GM23338 (cell line): ENCODE results near the gene ADA. TPM values are rescaled to one million over a fixed set of nuclear protein-coding genes. Genes with fewer than 3 reads are reported as not detected.

Experiments used
- ATAC-seq: fragments of 200-7000 bp; cut with Tn5 transposase; 3 replicates; pipeline ENCODE4 v1.9.1; 2020
- DNase-seq: peaks from one replicate; pipeline ENCODE4 v3.0.0-alpha.2; 2015; ENCODE audit warnings: low spot score
- H2AFZ ChIP-seq: fragments of 200-600 bp; sonication (generic); 2 replicates; pipeline ENCODE4 v1.8.0; 2016; ENCODE audit warnings: antibody characterized with exemption, mild to moderate bottlenecking, moderate library complexity
- H3F3A ChIP-seq: fragments of 200-600 bp; sonication (generic); replicated peaks from 2 replicates; pipeline ENCODE4 v1.8.0; 2017; ENCODE audit warnings: antibody characterized with exemption, mixed run types, low read depth
- H3K27ac ChIP-seq: fragments of 200-600 bp; sonication (generic); 2 replicates; pipeline ENCODE4 v1.6.1; 2016; ENCODE audit warnings: low read depth
- H3K27me3 ChIP-seq: fragments of 200-600 bp; sonication (generic); 2 replicates; pipeline ENCODE4 v1.8.0; 2016; ENCODE audit warnings: mild to moderate bottlenecking, mixed run types, moderate library complexity; ENCODE audit not compliant: insufficient read depth
- H3K36me3 ChIP-seq: fragments of 200-600 bp; sonication (generic); 2 replicates; pipeline ENCODE4 v1.8.0; 2016; ENCODE audit warnings: mild to moderate bottlenecking; ENCODE audit not compliant: insufficient read depth
- H3K4me1 ChIP-seq: fragments of 200-600 bp; sonication (generic); 2 replicates; pipeline ENCODE4 v1.8.0; 2016; ENCODE audit warnings: mild to moderate bottlenecking, moderate library complexity; ENCODE audit not compliant: insufficient read depth
- H3K4me2 ChIP-seq: fragments of 200-600 bp; sonication (generic); 2 replicates; pipeline ENCODE4 v1.7.1; 2017; ENCODE audit warnings: mixed run types
- H3K4me3 ChIP-seq: fragments of 200-600 bp; sonication (generic); 2 replicates; pipeline ENCODE4 v1.6.1; 2016; ENCODE audit warnings: mixed run types
- H3K79me2 ChIP-seq: fragments of 200-600 bp; sonication (generic); replicated peaks from 2 replicates; pipeline ENCODE4 v1.8.0; 2017; ENCODE audit warnings: mild to moderate bottlenecking; ENCODE audit not compliant: insufficient read depth
- H3K9me2 ChIP-seq: fragments of 200-600 bp; sonication (generic); 2 replicates; pipeline ENCODE4 v1.8.0; 2017; ENCODE audit not compliant: insufficient read depth
- H4K20me1 ChIP-seq: fragments of 200-600 bp; sonication (generic); replicated peaks from 2 replicates; pipeline ENCODE4 v1.8.0; 2017; ENCODE audit warnings: mild to moderate bottlenecking; ENCODE audit not compliant: insufficient read depth
- H3K27ac Mint-ChIP-seq: 2 replicates; pipeline ENCODE4 v1.8.0; 2020; ENCODE audit warnings: inconsistent platforms, mild to moderate bottlenecking, moderate library complexity, mixed read lengths
- H3K27me3 Mint-ChIP-seq: 3 replicates; pipeline ENCODE4 v1.8.0; 2022; ENCODE audit warnings: low read depth, mild to moderate bottlenecking, moderate library complexity, mixed read lengths, inconsistent platforms; ENCODE audit not compliant: insufficient read depth, poor library complexity
- H3K36me3 Mint-ChIP-seq: 3 replicates; pipeline ENCODE4 v1.8.0; 2021; ENCODE audit warnings: low read depth, mild to moderate bottlenecking, inconsistent platforms, moderate library complexity, mixed read lengths
- H3K4me1 Mint-ChIP-seq: 3 replicates; pipeline ENCODE4 v1.8.0; 2020; ENCODE audit warnings: mild to moderate bottlenecking, inconsistent platforms, mixed read lengths
- H3K4me3 Mint-ChIP-seq: 3 replicates; pipeline ENCODE4 v1.8.0; 2021; ENCODE audit warnings: moderate library complexity, mild to moderate bottlenecking, inconsistent platforms, mixed read lengths
- H3K9me3 Mint-ChIP-seq: 3 replicates; pipeline ENCODE4 v1.8.0; 2020; ENCODE audit warnings: moderate library complexity, mild to moderate bottlenecking, inconsistent platforms, mixed read lengths
- CREB1 ChIP-seq: fragments of 250-450 bp; sonication (Bioruptor Pico); IDR thresholded peaks from 2 replicates; pipeline ENCODE4 v1.5.0; 2020; ENCODE audit warnings: low read depth, mild to moderate bottlenecking, moderate library complexity
- ETS1 ChIP-seq: IDR thresholded peaks from 2 replicates; pipeline ENCODE4 v1.6.1; 2016; ENCODE audit warnings: antibody characterized with exemption
- EZH2 ChIP-seq: fragments of 200-600 bp; sonication (generic); IDR thresholded peaks from one replicate; pipeline ENCODE4 v1.8.0; 2017; ENCODE audit warnings: antibody characterized with exemption, mild to moderate bottlenecking, low read depth; ENCODE audit not compliant: unreplicated experiment
- EZH2phosphoT487 ChIP-seq: fragments of 200-600 bp; sonication (generic); IDR thresholded peaks from one replicate; pipeline ENCODE4 v1.8.1; 2018; ENCODE audit warnings: antibody characterized with exemption; ENCODE audit not compliant: unreplicated experiment
- JUNB ChIP-seq: IDR thresholded peaks from one replicate; pipeline ENCODE4 v1.6.1; 2016; ENCODE audit warnings: antibody characterized with exemption; ENCODE audit not compliant: unreplicated experiment
- NANOG ChIP-seq: IDR thresholded peaks from 2 replicates; pipeline ENCODE4 v1.6.1; 2016; ENCODE audit warnings: antibody characterized with exemption, borderline replicate concordance
- POLR2AphosphoS5 ChIP-seq: IDR thresholded peaks from 2 replicates; pipeline ENCODE4 v1.6.1; 2016; ENCODE audit warnings: antibody characterized with exemption, low read depth
- STAT1 ChIP-seq: IDR thresholded peaks from one replicate; pipeline ENCODE4 v1.6.1; 2016; ENCODE audit warnings: antibody characterized with exemption; ENCODE audit not compliant: unreplicated experiment
- ZNF114 ChIP-seq: fragments of 250-450 bp; sonication (Bioruptor Pico); IDR thresholded peaks from 2 replicates; pipeline ENCODE4 v1.5.0; 2020; ENCODE audit warnings: mild to moderate bottlenecking, moderate library complexity
- ZNF331 ChIP-seq: fragments of 250-450 bp; sonication (Bioruptor Pico); IDR thresholded peaks from 2 replicates; pipeline ENCODE4 v1.5.0; 2020; ENCODE audit warnings: low read depth, mild to moderate bottlenecking, moderate library complexity
- polyA plus RNA-seq: library from polyadenylated mRNA; unstranded; fragments of >200 nt; fragmentation: Nextera tagmentation; extraction: Ambion mirVana; gene quantifications from 2 replicates; pipeline ENCODE4 v1.2.1, GENCODE V29; 2016
- total RNA-seq: library from RNA; depleted of rRNA; stranded (reverse); fragments of >200 nt; shearing (Covaris generic); gene quantifications from 2 replicates; pipeline ENCODE4 v1.2.3, GENCODE V29; 2014
- TF ChIP-seq, protein P1 (sequence below): IDR thresholded peaks from one replicate; pipeline ENCODE4 v1.6.1; 2018; ENCODE audit warnings: antibody characterized with exemption; ENCODE audit not compliant: unreplicated experiment

Gene ADA
- total and polyA plus RNA-seq, 2 experiments from 2014 or later = 15.8 to 16.2 TPM

- TF ChIP-seq ZNF331 = no peak
- TF ChIP-seq ZNF114 (CRISPR knock-in tag) = no peak
- TF ChIP-seq POLR2AphosphoS5 = no peak
- TF ChIP-seq, protein P1, sequence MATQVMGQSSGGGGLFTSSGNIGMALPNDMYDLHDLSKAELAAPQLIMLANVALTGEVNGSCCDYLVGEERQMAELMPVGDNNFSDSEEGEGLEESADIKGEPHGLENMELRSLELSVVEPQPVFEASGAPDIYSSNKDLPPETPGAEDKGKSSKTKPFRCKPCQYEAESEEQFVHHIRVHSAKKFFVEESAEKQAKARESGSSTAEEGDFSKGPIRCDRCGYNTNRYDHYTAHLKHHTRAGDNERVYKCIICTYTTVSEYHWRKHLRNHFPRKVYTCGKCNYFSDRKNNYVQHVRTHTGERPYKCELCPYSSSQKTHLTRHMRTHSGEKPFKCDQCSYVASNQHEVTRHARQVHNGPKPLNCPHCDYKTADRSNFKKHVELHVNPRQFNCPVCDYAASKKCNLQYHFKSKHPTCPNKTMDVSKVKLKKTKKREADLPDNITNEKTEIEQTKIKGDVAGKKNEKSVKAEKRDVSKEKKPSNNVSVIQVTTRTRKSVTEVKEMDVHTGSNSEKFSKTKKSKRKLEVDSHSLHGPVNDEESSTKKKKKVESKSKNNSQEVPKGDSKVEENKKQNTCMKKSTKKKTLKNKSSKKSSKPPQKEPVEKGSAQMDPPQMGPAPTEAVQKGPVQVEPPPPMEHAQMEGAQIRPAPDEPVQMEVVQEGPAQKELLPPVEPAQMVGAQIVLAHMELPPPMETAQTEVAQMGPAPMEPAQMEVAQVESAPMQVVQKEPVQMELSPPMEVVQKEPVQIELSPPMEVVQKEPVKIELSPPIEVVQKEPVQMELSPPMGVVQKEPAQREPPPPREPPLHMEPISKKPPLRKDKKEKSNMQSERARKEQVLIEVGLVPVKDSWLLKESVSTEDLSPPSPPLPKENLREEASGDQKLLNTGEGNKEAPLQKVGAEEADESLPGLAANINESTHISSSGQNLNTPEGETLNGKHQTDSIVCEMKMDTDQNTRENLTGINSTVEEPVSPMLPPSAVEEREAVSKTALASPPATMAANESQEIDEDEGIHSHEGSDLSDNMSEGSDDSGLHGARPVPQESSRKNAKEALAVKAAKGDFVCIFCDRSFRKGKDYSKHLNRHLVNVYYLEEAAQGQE = no peak
- no peak for TF ChIP-seq NANOG
- TF ChIP-seq ETS1 = no peak
Measured at GRCh38 chr20:44666066-44666465, 14.6 kb upstream of the ADA start (continued).

DNA sequence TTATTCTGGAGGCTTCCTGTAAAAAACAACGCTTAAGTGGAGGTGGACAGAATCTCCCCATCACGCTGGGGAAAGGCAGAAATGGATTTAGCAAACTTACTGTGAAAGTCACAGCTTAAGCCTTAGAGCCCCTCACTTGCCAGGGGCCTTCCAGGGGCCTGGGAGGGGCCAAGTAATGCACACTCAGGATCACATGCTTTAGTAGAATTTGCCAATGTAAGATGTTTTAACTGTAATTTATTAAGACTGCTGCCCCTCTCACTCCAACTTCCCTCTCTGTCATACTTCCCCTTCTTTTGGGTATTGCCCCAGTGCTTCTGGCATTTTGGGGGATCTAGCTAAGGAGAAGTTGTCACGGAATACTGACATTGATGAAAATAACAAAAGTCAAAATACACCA is 12.6 kb upstream of the ADA start:
- Histone ChIP-seq H3K27me3 (no peaks in the 10 kb centered on the region), H3K4me1 (no peaks in the 10 kb centered on the region), H3K79me2 (no peaks in the 10 kb centered on the region), H3K27ac (no peak overlapping the region), H2AFZ (no peak overlapping the region), H3F3A (no peaks in the 10 kb centered on the region), H3K36me3 (no peaks in the 10 kb centered on the region), H4K20me1 (no peaks in the 10 kb centered on the region), H3K9me2 (no peaks in the 10 kb centered on the region), H3K4me2 (no peak overlapping the region), H3K4me3 (no peak overlapping the region)
- peaks cover 6% of the 10 kb centered on the region for H3K27me3 Mint-ChIP-seq
- H3K36me3 Mint-ChIP-seq = no peaks in the 10 kb centered on the region
- H3K4me1 Mint-ChIP-seq = peaks cover 3% of the 10 kb centered on the region; the same call in 2 of the 3 replicates
- no peak overlapping the region for H3K27ac Mint-ChIP-seq
- H3K9me3 Mint-ChIP-seq = no peaks in the 10 kb centered on the region; the same call in 2 of the 3 replicates
- DNase-seq (no peak), ATAC-seq (no peak)
- H3K4me3 Mint-ChIP-seq = no peak overlapping the region
- no peak for TF ChIP-seq JUNB
- TF ChIP-seq EZH2phosphoT487 = no peak
- TF ChIP-seq NANOG = no peak
- TF ChIP-seq STAT1 = no peak
- no peak for TF ChIP-seq EZH2
- TF ChIP-seq, protein P1 = no peak
- TF ChIP-seq ZNF114 (CRISPR knock-in tag) = no peak
- TF ChIP-seq CREB1 (CRISPR knock-in tag) = no peak
